ENCODE results near the gene ARG2. TPM values are rescaled to one million over a fixed set of nuclear protein-coding genes. Genes with fewer than 3 reads are reported as not detected.
"Not testable (repeated sequence)": the region's sequence is repeated elsewhere in the genome, so short reads cannot be mapped to it uniquely, and the experiment has no call there.

ARG2 gene
- total and polyA plus RNA-seq, 5 donors from 2014 or later: 0.96 to 4.3 (median 1.0) TPM

DNA sequence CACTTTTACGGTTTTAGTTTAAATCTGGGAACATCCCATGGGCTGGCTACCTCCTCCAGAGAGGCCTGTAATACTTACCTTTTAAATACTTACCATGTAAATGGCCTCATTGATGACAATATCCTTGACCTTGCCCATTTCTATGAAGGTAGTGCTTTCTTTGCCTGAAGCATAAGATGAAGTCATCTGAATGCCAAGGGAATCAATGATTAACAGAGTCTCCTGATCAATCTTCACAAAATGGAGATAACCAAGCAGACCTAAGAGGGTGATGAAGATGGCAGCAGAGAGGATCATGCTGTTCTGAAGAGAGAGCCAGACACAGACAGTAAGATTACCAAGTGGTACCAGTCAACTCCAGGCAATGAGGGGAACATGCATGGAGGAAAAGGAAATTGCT, 26.1 kb upstream of the ARG2 start:
- not testable (repeated sequence) for ATAC-seq (ENCODE audit: low read depth in 2 of 2); H3K9me3 Mint-ChIP-seq; H3K27me3 ChIP-seq (ENCODE audit: control insufficient read depth, insufficient read depth, low read length); H3K27me3 Mint-ChIP-seq; H3K9me3 ChIP-seq (ENCODE audit: control insufficient read depth in 2 of 2, low read length in 2 of 2); H3K4me3 ChIP-seq (ENCODE audit: low read depth, low read length); H3K4me1 ChIP-seq (ENCODE audit: control insufficient read depth, insufficient read depth, low read length, poor library complexity, severe bottlenecking); H3K27ac ChIP-seq (ENCODE audit: insufficient read depth, low read length, poor library complexity, severe bottlenecking); DNase-seq
- H3K27ac Mint-ChIP-seq: peak overlapping the region in 1 of 3 donors; percentile 38
- peaks cover 44% of the 10 kb centered on the region for H3K36me3 ChIP-seq (ENCODE audit: control insufficient read depth, insufficient read depth, low read length)
- H3K4me1 Mint-ChIP-seq: peaks cover 21 to 32% (median 26%) of the 10 kb centered on the region in 4 donors
- peaks cover 18% of the 10 kb centered on the region for H3K36me3 Mint-ChIP-seq
- peak overlapping the region in 1 of 4 donors; percentile 10 for H3K4me3 Mint-ChIP-seq

- Mint-ChIP-seq H3K4me3 (peak overlapping the region in 1 of 4 donors; percentile 2), H3K27me3 (no peaks in the 10 kb centered on the region), H3K36me3 (peaks cover 15% of the 10 kb centered on the region), H3K4me1 (peaks cover 26 to 47% (median 38%) of the 10 kb centered on the region in 4 donors), H3K27ac (peak overlapping the region in 2 of 3 donors; percentile 0 to 72), H3K9me3 (no peaks in the 10 kb centered on the region)
- peaks cover 18% of the 10 kb centered on the region for H3K4me1 ChIP-seq (ENCODE audit: control insufficient read depth, insufficient read depth, low read length, poor library complexity, severe bottlenecking)
- H3K36me3 ChIP-seq (ENCODE audit: control insufficient read depth, insufficient read depth, low read length): peaks cover 34% of the 10 kb centered on the region
- H3K4me3 ChIP-seq (ENCODE audit: low read depth, low read length): no peak overlapping the region
- H3K27me3 ChIP-seq (ENCODE audit: control insufficient read depth, insufficient read depth, low read length): no peaks in the 10 kb centered on the region
- no peaks in the 10 kb centered on the region for H3K9me3 ChIP-seq (ENCODE audit: control insufficient read depth in 2 of 2, low read length in 2 of 2)
- DNase-seq (no peak), ATAC-seq (ENCODE audit: low read depth in 2 of 2) (no peak)
- H3K27ac ChIP-seq (ENCODE audit: insufficient read depth, low read length, poor library complexity, severe bottlenecking): no peak overlapping the region
Observed at GRCh38 chr14:67595392-67595791, 24.3 kb upstream of the ARG2 start.

DNA sequence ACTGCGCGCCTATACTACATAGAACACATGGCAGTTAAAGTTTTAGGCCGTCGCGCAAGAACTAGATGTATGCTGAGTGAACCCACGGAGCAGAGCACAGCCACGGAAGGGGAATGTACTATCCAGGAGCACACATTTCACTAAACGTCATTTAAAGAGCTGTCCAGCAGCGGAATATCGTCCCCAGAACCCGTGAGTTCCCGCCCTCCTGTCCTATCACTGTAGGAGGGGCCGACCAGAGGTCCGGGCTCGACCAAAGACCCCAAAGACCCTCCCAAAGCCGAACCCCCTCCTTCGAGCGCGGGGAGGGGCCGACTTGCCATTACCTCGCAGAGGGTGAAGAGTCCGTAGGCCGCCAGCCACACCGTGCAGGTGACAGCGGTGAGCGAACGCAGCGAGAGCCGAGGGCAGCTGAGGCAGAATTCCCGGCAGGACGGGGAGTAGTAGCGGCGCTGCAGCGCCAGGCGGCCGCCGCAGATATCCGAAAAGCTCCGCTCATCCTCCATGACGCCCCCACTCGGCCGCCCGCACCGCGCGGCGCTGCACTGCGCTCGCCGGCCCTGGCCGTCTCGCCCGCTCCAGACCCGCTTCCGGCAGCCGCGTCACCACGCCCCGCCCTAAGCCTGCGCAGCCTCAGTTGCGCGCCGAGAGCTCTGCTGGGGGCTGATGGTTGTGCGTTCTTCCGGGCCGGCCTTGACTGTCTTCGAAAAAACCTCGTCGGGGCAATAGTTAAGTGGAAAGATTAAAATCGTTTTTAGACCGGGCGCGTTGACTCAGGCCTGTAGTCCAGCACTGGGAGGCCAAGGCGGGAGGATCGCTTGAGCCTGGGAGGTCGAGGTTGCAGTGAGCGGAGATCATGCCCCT, 19.8 kb upstream of the ARG2 start, which contains the start of gene PIGH:
Gene PIGH, minus strand, starts transcription at position 571 of the 864 bp plus-strand sequence. Its CDS starts 65 bp downstream, at position 506.
- Histone ChIP-seq H3K4me1 (ENCODE audit: control insufficient read depth, insufficient read depth, low read length, poor library complexity, severe bottlenecking) (peaks cover 18% of the 10 kb centered on the region), H3K27me3 (ENCODE audit: control insufficient read depth, insufficient read depth, low read length) (no peaks in the 10 kb centered on the region), H3K4me3 (ENCODE audit: low read depth, low read length) (peak within 1 kb of the TSS; percentile 89), H3K9me3 (ENCODE audit: control insufficient read depth in 2 of 2, low read length in 2 of 2) (no peaks in the 10 kb centered on the region), H3K27ac (ENCODE audit: insufficient read depth, low read length, poor library complexity, severe bottlenecking) (peak within 1 kb of the TSS; percentile 71), H3K36me3 (ENCODE audit: control insufficient read depth, insufficient read depth, low read length) (no peaks in the 10 kb centered on the region)
- H3K36me3 Mint-ChIP-seq: peaks cover 11% of the 10 kb centered on the region
- peaks cover 22 to 54% (median 38%) of the 10 kb centered on the region in 4 donors for H3K4me1 Mint-ChIP-seq
- peak within 1 kb of the TSS; percentile 93 to 98 (median 98) for H3K27ac Mint-ChIP-seq
- peaks cover 9% of the 10 kb centered on the region for H3K27me3 Mint-ChIP-seq
- no peaks in the 10 kb centered on the region for H3K9me3 Mint-ChIP-seq
- H3K4me3 Mint-ChIP-seq: peak within 1 kb of the TSS; percentile 95 to 98 (median 96)
- ATAC-seq (ENCODE audit: low read depth in 2 of 2) (peak; percentile 98), DNase-seq (peak; percentile 91 to 94 (median 93))

GRCh38 chr14:67600562-67600974, 19.2 kb upstream of the ARG2 start:
- H3K4me1 Mint-ChIP-seq: peaks cover 18 to 49% (median 33%) of the 10 kb centered on the region in 4 donors
- H3K27ac Mint-ChIP-seq: peak overlapping the region in 2 of 3 donors; percentile 93 to 98
- peak in 1 of 2 donors; percentile 2 for ATAC-seq (ENCODE audit: low read depth in 2 of 2)
- Histone ChIP-seq H3K4me1 (ENCODE audit: control insufficient read depth, insufficient read depth, low read length, poor library complexity, severe bottlenecking) (peaks cover 18% of the 10 kb centered on the region), H3K27ac (ENCODE audit: insufficient read depth, low read length, poor library complexity, severe bottlenecking) (peak overlapping the region; percentile 71), H3K4me3 (ENCODE audit: low read depth, low read length) (peak overlapping the region; percentile 35)
- not testable (repeated sequence) for H3K27me3 ChIP-seq (ENCODE audit: control insufficient read depth, insufficient read depth, low read length); DNase-seq; H3K9me3 Mint-ChIP-seq; H3K36me3 ChIP-seq (ENCODE audit: control insufficient read depth, insufficient read depth, low read length); H3K9me3 ChIP-seq (ENCODE audit: control insufficient read depth in 2 of 2, low read length in 2 of 2); H3K36me3 Mint-ChIP-seq
- peaks cover 11% of the 10 kb centered on the region for H3K27me3 Mint-ChIP-seq
- peak overlapping the region; percentile 95 to 98 (median 96) for H3K4me3 Mint-ChIP-seq

- DNase-seq (no peak), ATAC-seq (ENCODE audit: low read depth in 2 of 2) (no peak)
- H3K27ac Mint-ChIP-seq: peak overlapping the region in 2 of 3 donors; percentile 31 to 93
Observed at GRCh38 chr14:67602076-67602475, 17.6 kb upstream of the ARG2 start.

GRCh38 chr14:67602995-67603545, 16.6 kb upstream of the ARG2 start:
- H3K9me3 Mint-ChIP-seq: no peaks in the 10 kb centered on the region
- DNase-seq (no peak), ATAC-seq (ENCODE audit: low read depth in 2 of 2) (no peak)
- Histone ChIP-seq H3K9me3 (ENCODE audit: control insufficient read depth in 2 of 2, low read length in 2 of 2) (no peaks in the 10 kb centered on the region), H3K4me1 (ENCODE audit: control insufficient read depth, insufficient read depth, low read length, poor library complexity, severe bottlenecking) (peaks cover 15% of the 10 kb centered on the region), H3K27me3 (ENCODE audit: control insufficient read depth, insufficient read depth, low read length) (no peaks in the 10 kb centered on the region), H3K27ac (ENCODE audit: insufficient read depth, low read length, poor library complexity, severe bottlenecking) (no peak overlapping the region), H3K36me3 (ENCODE audit: control insufficient read depth, insufficient read depth, low read length) (no peaks in the 10 kb centered on the region), H3K4me3 (ENCODE audit: low read depth, low read length) (no peak overlapping the region)
- peak overlapping the region in 1 of 4 donors; percentile 42 for H3K4me3 Mint-ChIP-seq
- no peak overlapping the region for H3K27ac Mint-ChIP-seq
- peaks cover 8 to 27% (median 18%) of the 10 kb centered on the region in 4 donors for H3K4me1 Mint-ChIP-seq
- H3K27me3 Mint-ChIP-seq: peaks cover 11% of the 10 kb centered on the region
- no peaks in the 10 kb centered on the region for H3K36me3 Mint-ChIP-seq

More at GRCh38 chr14:67602076-67602475, 17.6 kb upstream of the ARG2 start:
- Histone ChIP-seq H3K36me3 (ENCODE audit: control insufficient read depth, insufficient read depth, low read length) (no peaks in the 10 kb centered on the region), H3K27me3 (ENCODE audit: control insufficient read depth, insufficient read depth, low read length) (no peaks in the 10 kb centered on the region), H3K4me3 (ENCODE audit: low read depth, low read length) (no peak overlapping the region), H3K27ac (ENCODE audit: insufficient read depth, low read length, poor library complexity, severe bottlenecking) (no peak overlapping the region), H3K4me1 (ENCODE audit: control insufficient read depth, insufficient read depth, low read length, poor library complexity, severe bottlenecking) (peaks cover 18% of the 10 kb centered on the region), H3K9me3 (ENCODE audit: control insufficient read depth in 2 of 2, low read length in 2 of 2) (no peaks in the 10 kb centered on the region)
- H3K4me1 Mint-ChIP-seq: peaks cover 17 to 36% (median 27%) of the 10 kb centered on the region in 4 donors
- H3K27me3 Mint-ChIP-seq: peaks cover 11% of the 10 kb centered on the region
- H3K4me3 Mint-ChIP-seq: peak overlapping the region in 3 of 4 donors; percentile 19 to 95 (median 82)
- no peaks in the 10 kb centered on the region for H3K9me3 Mint-ChIP-seq
- no peaks in the 10 kb centered on the region for H3K36me3 Mint-ChIP-seq

DNA sequence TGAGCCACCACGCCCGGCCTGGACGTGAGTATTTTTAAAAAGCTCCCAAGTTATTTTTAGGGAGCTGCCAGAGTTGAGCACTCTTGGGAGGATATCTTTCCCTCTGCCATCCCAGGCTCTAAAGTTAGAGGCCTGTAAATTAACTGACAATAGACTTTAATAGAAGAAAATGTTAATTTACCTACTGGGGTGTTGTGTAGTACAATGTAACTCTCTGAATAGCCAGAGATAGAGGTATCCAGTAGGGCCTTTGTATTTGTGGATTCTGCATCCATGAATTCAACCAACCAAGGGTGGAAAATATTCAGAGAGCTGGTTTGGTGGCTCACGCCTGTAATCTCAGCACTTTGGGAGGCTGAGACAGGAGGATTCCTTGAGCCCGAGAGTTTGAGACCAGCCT, 12.1 kb upstream of the ARG2 start:
- Histone ChIP-seq H3K27me3 (ENCODE audit: control insufficient read depth, insufficient read depth, low read length) (no peaks in the 10 kb centered on the region), H3K27ac (ENCODE audit: insufficient read depth, low read length, poor library complexity, severe bottlenecking) (no peak overlapping the region), H3K4me1 (ENCODE audit: control insufficient read depth, insufficient read depth, low read length, poor library complexity, severe bottlenecking) (no peaks in the 10 kb centered on the region), H3K4me3 (ENCODE audit: low read depth, low read length) (no peak overlapping the region), H3K9me3 (ENCODE audit: control insufficient read depth in 2 of 2, low read length in 2 of 2) (no peaks in the 10 kb centered on the region), H3K36me3 (ENCODE audit: control insufficient read depth, insufficient read depth, low read length) (no peaks in the 10 kb centered on the region)
- Mint-ChIP-seq H3K4me3 (no peak overlapping the region), H3K27me3 (peaks cover 32% of the 10 kb centered on the region), H3K36me3 (no peaks in the 10 kb centered on the region), H3K27ac (no peak overlapping the region), H3K9me3 (no peaks in the 10 kb centered on the region), H3K4me1 (no peaks in the 10 kb centered on the region)
- DNase-seq: no peak
- no peak for ATAC-seq (ENCODE audit: low read depth in 2 of 2)
